ENCODE results near the gene HIRIP3. TPM values are rescaled to one million over a fixed set of nuclear protein-coding genes. Genes with fewer than 3 reads are reported as not detected.
"Not testable (repeated sequence)": the region's sequence is repeated elsewhere in the genome, so short reads cannot be mapped to it uniquely, and the experiment has no call there.

Gene HIRIP3
- total and polyA plus RNA-seq, 5 donors, result 11.6 to 21.7 (median 18.4) TPM

- Histone ChIP-seq H3K4me3 (ENCODE audit: low read length) (no peak overlapping the region), H3K27ac (ENCODE audit: low read length) (no peak overlapping the region), H3K9me3 (ENCODE audit: control insufficient read depth, low read length) (no peaks in the 10 kb centered on the region), H3K27me3 (ENCODE audit: control insufficient read depth, insufficient read depth) (no peaks in the 10 kb centered on the region), H3K4me1 (ENCODE audit: control insufficient read depth, insufficient read depth, low read length) (no peaks in the 10 kb centered on the region)
- DNase-seq (no peak), ATAC-seq (no peak)
- intact Hi-C loops (cut with DNase I), result loop anchor here in 1 of 4 donors (5.0 kb wide), 1 partner anchor 315 kb away; no protein-coding TSS in a partner anchor
- 98% methylated on average over 2 of the region's 2 CpGs for WGBS
These were observed 21.9 kb upstream of the HIRIP3 start for GRCh38 chr16:30017277-30017656.

GRCh38 chr16:30016555-30017276 is 21.3 kb upstream of the HIRIP3 start:
- 69% methylated on average over 8 of the region's 8 CpGs for WGBS

GRCh38 chr16:30015450-30015849 is 20.0 kb upstream of the HIRIP3 start:
- not testable (repeated sequence) for H3K27me3 ChIP-seq (ENCODE audit: control insufficient read depth, insufficient read depth); H3K4me1 ChIP-seq (ENCODE audit: control insufficient read depth, insufficient read depth, low read length); H3K27ac ChIP-seq (ENCODE audit: low read length); DNase-seq; H3K4me3 ChIP-seq (ENCODE audit: low read length); ATAC-seq; H3K9me3 ChIP-seq (ENCODE audit: control insufficient read depth, low read length)
- intact Hi-C loops (cut with DNase I), result loop anchor here in 1 of 4 donors (5.0 kb wide), 1 partner anchor 313 kb away; no protein-coding TSS in a partner anchor
- 85% methylated on average over 7 of the region's 7 CpGs for WGBS

More at GRCh38 chr16:30016555-30017276, 21.3 kb upstream of the HIRIP3 start:
- DNase-seq, result no peak
- Histone ChIP-seq H3K4me3 (ENCODE audit: low read length) (no peak overlapping the region), H3K27ac (ENCODE audit: low read length) (no peak overlapping the region), H3K27me3 (ENCODE audit: control insufficient read depth, insufficient read depth) (no peaks in the 10 kb centered on the region), H3K4me1 (ENCODE audit: control insufficient read depth, insufficient read depth, low read length) (no peaks in the 10 kb centered on the region), H3K9me3 (ENCODE audit: control insufficient read depth, low read length) (no peaks in the 10 kb centered on the region)
- intact Hi-C loops (cut with DNase I), result loop anchor here in 1 of 4 donors (5.0 kb wide), 1 partner anchor 314 kb away; no protein-coding TSS in a partner anchor
- ATAC-seq, result no peak

GRCh38 chr16:30012598-30012997 is 17.2 kb upstream of the HIRIP3 start:
- WGBS, result 81% methylated on average over 14 of the region's 14 CpGs
- intact Hi-C loops (cut with DNase I); H3K27ac ChIP-seq (ENCODE audit: low read length); H3K27me3 ChIP-seq (ENCODE audit: control insufficient read depth, insufficient read depth); H3K4me1 ChIP-seq (ENCODE audit: control insufficient read depth, insufficient read depth, low read length); H3K4me3 ChIP-seq (ENCODE audit: low read length); H3K9me3 ChIP-seq (ENCODE audit: control insufficient read depth, low read length); ATAC-seq: not testable (repeated sequence)
- peak in 1 of 3 donors; percentile 31 for DNase-seq

- intact Hi-C loops (cut with DNase I), result no loop called here
- WGBS, result 17% methylated on average over 31 of the region's 31 CpGs
- ATAC-seq, result peak in 1 of 2 donors; percentile 17
- no peak overlapping the region for H3K4me3 ChIP-seq (ENCODE audit: low read length)
- H3K27ac ChIP-seq (ENCODE audit: low read length), result no peak overlapping the region
- no peaks in the 10 kb centered on the region for H3K27me3 ChIP-seq (ENCODE audit: control insufficient read depth, insufficient read depth)
- H3K9me3 ChIP-seq (ENCODE audit: control insufficient read depth, low read length), result no peaks in the 10 kb centered on the region
- peak in 2 of 3 donors; percentile 36 to 37 for DNase-seq
- H3K4me1 ChIP-seq (ENCODE audit: control insufficient read depth, insufficient read depth, low read length), result no peaks in the 10 kb centered on the region
These were observed 16.5 kb upstream of the HIRIP3 start for GRCh38 chr16:30011714-30012504.

GRCh38 chr16:30010844-30011713 is 15.7 kb upstream of the HIRIP3 start, which contains the start of gene DOC2A:
TSS of gene DOC2A (minus strand) at chr16:30011027. CDS start at chr16:30010222, 805 bp downstream.
- Histone ChIP-seq H3K4me3 (ENCODE audit: low read length) (peak within 1 kb of the TSS; percentile 31), H3K4me1 (ENCODE audit: control insufficient read depth, insufficient read depth, low read length) (no peaks in the 10 kb centered on the region), H3K27ac (ENCODE audit: low read length) (no peak within 1 kb of the TSS), H3K9me3 (ENCODE audit: control insufficient read depth, low read length) (no peaks in the 10 kb centered on the region), H3K27me3 (ENCODE audit: control insufficient read depth, insufficient read depth) (no peaks in the 10 kb centered on the region)
- DNase-seq (peak in 2 of 3 donors; percentile 56 to 59), ATAC-seq (peak in 1 of 2 donors; percentile 22)
- intact Hi-C loops (cut with DNase I), result no loop called here
- WGBS, result under 1% methylated on average over 99 of the region's 99 CpGs

GRCh38 chr16:30009990-30010843 is 14.8 kb upstream of the HIRIP3 start:
- WGBS, result 24% methylated on average over 34 of the region's 34 CpGs

GRCh38 chr16:30009085-30009862 is 13.9 kb upstream of the HIRIP3 start:
- 43% methylated on average over 26 of the region's 26 CpGs for WGBS
- intact Hi-C loops (cut with DNase I), result no loop called here
- H3K27me3 ChIP-seq (ENCODE audit: control insufficient read depth, insufficient read depth), result no peaks in the 10 kb centered on the region

More at GRCh38 chr16:30009990-30010843, 14.8 kb upstream of the HIRIP3 start:
- H3K9me3 ChIP-seq (ENCODE audit: control insufficient read depth, low read length), result no peaks in the 10 kb centered on the region
- ATAC-seq, result no peak
- no peaks in the 10 kb centered on the region for H3K4me1 ChIP-seq (ENCODE audit: control insufficient read depth, insufficient read depth, low read length)
- H3K27ac ChIP-seq (ENCODE audit: low read length), result no peak overlapping the region
- no peaks in the 10 kb centered on the region for H3K27me3 ChIP-seq (ENCODE audit: control insufficient read depth, insufficient read depth)
- H3K4me3 ChIP-seq (ENCODE audit: low read length), result peak overlapping the region; percentile 31
- intact Hi-C loops (cut with DNase I), result no loop called here
- DNase-seq, result peak in 2 of 3 donors; percentile 56 to 59

GRCh38 chr16:30007378-30007895 is 12.0 kb upstream of the HIRIP3 start:
- no peak overlapping the region for H3K4me3 ChIP-seq (ENCODE audit: low read length)
- no peaks in the 10 kb centered on the region for H3K9me3 ChIP-seq (ENCODE audit: control insufficient read depth, low read length)
- H3K27ac ChIP-seq (ENCODE audit: low read length), result no peak overlapping the region
- WGBS, result 70% methylated on average over 11 of the region's 11 CpGs
- H3K4me1 ChIP-seq (ENCODE audit: control insufficient read depth, insufficient read depth, low read length), result no peaks in the 10 kb centered on the region
- no peak for ATAC-seq
- DNase-seq, result peak in 1 of 3 donors; percentile 22
- H3K27me3 ChIP-seq (ENCODE audit: control insufficient read depth, insufficient read depth), result no peaks in the 10 kb centered on the region
- intact Hi-C loops (cut with DNase I), result no loop called here

More at GRCh38 chr16:30009085-30009862, 13.9 kb upstream of the HIRIP3 start:
- ATAC-seq, result no peak
- H3K9me3 ChIP-seq (ENCODE audit: control insufficient read depth, low read length), result no peaks in the 10 kb centered on the region
- H3K4me3 ChIP-seq (ENCODE audit: low read length), result no peak overlapping the region
- H3K4me1 ChIP-seq (ENCODE audit: control insufficient read depth, insufficient read depth, low read length), result no peaks in the 10 kb centered on the region
- peak in 2 of 3 donors; percentile 45 to 49 for DNase-seq
- no peak overlapping the region for H3K27ac ChIP-seq (ENCODE audit: low read length)
